Prostate gland (tissue), 2 donors: ENCODE data around the gene MACROH2A2. TPM values are rescaled to one million over a fixed set of nuclear protein-coding genes. Genes with fewer than 3 reads are reported as not detected.

Experiments
- DNase-seq: peaks from one replicate; pipeline ENCODE4 v3.0.0-alpha.2; 2019; ENCODE audit warnings: low spot score
- H3K27ac ChIP-seq, 2 donors: fragments of 200-600 bp; sonication (generic); 2 replicates each; pipeline ENCODE4 v1.5.1; 2017 to 2019
- H3K27me3 ChIP-seq: fragments of 200-600 bp; sonication (generic); replicated peaks from 2 replicates; pipeline ENCODE4 v1.5.1; 2019; ENCODE audit not compliant: insufficient read depth
- H3K36me3 ChIP-seq, 2 donors: fragments of 200-600 bp; sonication (generic); 1 replicate in 1 of 2; 2 replicates in 1 of 2; pipeline versions ENCODE4 v1.5.1 to v1.8.1; 2017 to 2019
- H3K4me1 ChIP-seq: fragments of 200-600 bp; sonication (generic); replicated peaks from 2 replicates; pipeline ENCODE4 v1.5.1; 2019
- H3K4me3 ChIP-seq, 2 donors: fragments of 200-600 bp; sonication (generic); 2 replicates each; pipeline ENCODE4 v1.5.1; 2017 to 2019
- H3K9me3 ChIP-seq: fragments of 200-600 bp; sonication (generic); 2 replicates; pipeline ENCODE4 v1.5.1; 2017
- CTCF ChIP-seq, 4 experiments: fragments of 200-600 bp in 2 of 4; fragments of 450-650 bp in 2 of 4; sonication (generic) in 2 of 4; IDR thresholded peaks; 1 replicate in 3 of 4; 2 replicates in 1 of 4; pipeline ENCODE4 v1.5.1; 2016 to 2019; ENCODE audit warnings: antibody characterized with exemption in 4 of 4, mild to moderate bottlenecking in 2 of 4, moderate library complexity in 2 of 4
- POLR2A ChIP-seq: fragments of 450-650 bp; IDR thresholded peaks from one replicate; pipeline ENCODE4 v1.6.1; 2016; ENCODE audit warnings: antibody characterized with exemption, mild to moderate bottlenecking
- POLR2AphosphoS5 ChIP-seq: sonication (generic); formaldehyde crosslinking; IDR thresholded peaks from one replicate; pipeline ENCODE4 v1.6.1; 2017; ENCODE audit warnings: antibody characterized with exemption
- WGBS: methylation state at CpG from one replicate; pipeline ENCODE4 v1.1.5; 2018; 5-methylcytosine and 5-hydroxymethylcytosine counted together
- intact Hi-C: fragments of 100-400 bp; cut with DNase I; formaldehyde crosslinking; loops from one replicate; pipeline ENCODE4 v1.14.2; 2022
- total RNA-seq, 2 donors: library from RNA; depleted of rRNA; stranded (reverse); fragments of >200 nt; gene quantifications; one replicate each; pipeline ENCODE4 v1.1.0, GENCODE V29; 2016

Gene MACROH2A2
- total RNA-seq, 2 donors from 2014 or later, result 23.1 to 59.5 TPM

- no peak for DNase-seq
- Histone ChIP-seq H3K4me3 (no peak overlapping the region), H3K4me1 (no peaks in the 10 kb centered on the region), H3K27ac (no peak overlapping the region), H3K27me3 (no peaks in the 10 kb centered on the region), H3K9me3 (no peaks in the 10 kb centered on the region), H3K36me3 (no peaks in the 10 kb centered on the region)
- intact Hi-C loops, result no loop called here
- WGBS, result 85% methylated on average over 4 of the region's 4 CpGs
- no peak for TF ChIP-seq CTCF (IDR thresholded peaks at IDR 0.05)
- no peak for TF ChIP-seq POLR2A
- TF ChIP-seq POLR2AphosphoS5, result no peak
Measured at GRCh38 chr10:70064486-70064885, 11.8 kb downstream of the MACROH2A2 start.

- H3K4me3 ChIP-seq, result no peak overlapping the region
- H3K36me3 ChIP-seq, result no peaks in the 10 kb centered on the region
- 87% methylated on average over 3 of the region's 3 CpGs for WGBS
- H3K27ac ChIP-seq, result no peak overlapping the region
- H3K9me3 ChIP-seq, result no peaks in the 10 kb centered on the region
- TF ChIP-seq POLR2A, result no peak
- no peak for TF ChIP-seq CTCF (IDR thresholded peaks at IDR 0.05)
- TF ChIP-seq POLR2AphosphoS5, result no peak
- DNase-seq, result no peak
- intact Hi-C loops, result no loop called here
- H3K27me3 ChIP-seq, result no peaks in the 10 kb centered on the region
- H3K4me1 ChIP-seq, result no peaks in the 10 kb centered on the region
Measured at GRCh38 chr10:70066190-70066589, 13.5 kb downstream of the MACROH2A2 start.

GRCh38 chr10:70067586-70067985, 14.9 kb downstream of the MACROH2A2 start:
- no peaks in the 10 kb centered on the region for H3K36me3 ChIP-seq
- 97% methylated on average over 2 of the region's 2 CpGs for WGBS
- H3K9me3 ChIP-seq, result no peaks in the 10 kb centered on the region
- no peak overlapping the region for H3K4me3 ChIP-seq
- intact Hi-C loops, result no loop called here
- H3K27ac ChIP-seq, result no peak overlapping the region
- TF ChIP-seq POLR2A (no peak), POLR2AphosphoS5 (no peak), CTCF (IDR thresholded peaks at IDR 0.05) (no peak)
- no peaks in the 10 kb centered on the region for H3K27me3 ChIP-seq
- DNase-seq, result no peak
- H3K4me1 ChIP-seq, result no peaks in the 10 kb centered on the region

GRCh38 chr10:70068925-70069324, 16.3 kb downstream of the MACROH2A2 start:
- intact Hi-C loops, result no loop called here
- H3K4me1 ChIP-seq, result no peaks in the 10 kb centered on the region
- no peaks in the 10 kb centered on the region for H3K36me3 ChIP-seq
- H3K4me3 ChIP-seq, result no peak overlapping the region
- no peaks in the 10 kb centered on the region for H3K9me3 ChIP-seq
- H3K27ac ChIP-seq, result no peak overlapping the region
- no peaks in the 10 kb centered on the region for H3K27me3 ChIP-seq
- DNase-seq, result no peak
- 73% methylated on average over 10 of the region's 10 CpGs for WGBS
- TF ChIP-seq POLR2AphosphoS5 (no peak), CTCF (IDR thresholded peaks at IDR 0.05) (no peak), POLR2A (no peak)

GRCh38 chr10:70069346-70069745, 16.7 kb downstream of the MACROH2A2 start:
- no peak overlapping the region for H3K27ac ChIP-seq
- H3K4me1 ChIP-seq, result no peaks in the 10 kb centered on the region
- H3K4me3 ChIP-seq, result no peak overlapping the region
- no peak for DNase-seq
- 86% methylated on average over 5 of the region's 5 CpGs for WGBS
- no peaks in the 10 kb centered on the region for H3K9me3 ChIP-seq
- TF ChIP-seq CTCF (IDR thresholded peaks at IDR 0.05), result no peak
- TF ChIP-seq POLR2AphosphoS5, result no peak
- TF ChIP-seq POLR2A, result no peak
- no peaks in the 10 kb centered on the region for H3K27me3 ChIP-seq
- H3K36me3 ChIP-seq, result no peaks in the 10 kb centered on the region
- intact Hi-C loops, result no loop called here
